ENCODE data around the gene IPO8. TPM values are rescaled to one million over a fixed set of nuclear protein-coding genes. Genes with fewer than 3 reads are reported as not detected.

The IPO8 gene
- total and polyA plus RNA-seq, 2 donors = 28.2 to 63.0 TPM

GRCh38 chr12:30700216-30700900 lies 4.7 kb upstream of the IPO8 start:
- H3K4me1 ChIP-seq (ENCODE audit: insufficient read depth) = no peaks in the 10 kb centered on the region
- no peak for DNase-seq (ENCODE audit: extremely low spot score)
- WGBS = 61% methylated on average over 6 of the region's 6 CpGs
- no peak overlapping the region for H3K27ac ChIP-seq (ENCODE audit: low read depth)
- no peak overlapping the region for H3K4me3 ChIP-seq (ENCODE audit: low read depth, low read length)
- H3K36me3 ChIP-seq (ENCODE audit: insufficient read depth) = no peaks in the 10 kb centered on the region

GRCh38 chr12:30698346-30698745 lies 2.7 kb upstream of the IPO8 start:
- DNase-seq (ENCODE audit: extremely low spot score) = no peak
- no peak overlapping the region for H3K4me3 ChIP-seq (ENCODE audit: low read depth, low read length)
- no peaks in the 10 kb centered on the region for H3K4me1 ChIP-seq (ENCODE audit: insufficient read depth)
- no peaks in the 10 kb centered on the region for H3K36me3 ChIP-seq (ENCODE audit: insufficient read depth)
- 94% methylated on average over 12 of the region's 12 CpGs for WGBS
- no peak overlapping the region for H3K27ac ChIP-seq (ENCODE audit: low read depth)

GRCh38 chr12:30696943-30697342 lies 1.3 kb upstream of the IPO8 start:
- H3K36me3 ChIP-seq (ENCODE audit: insufficient read depth) = no peaks in the 10 kb centered on the region
- H3K4me1 ChIP-seq (ENCODE audit: insufficient read depth) = no peaks in the 10 kb centered on the region
- WGBS = 87% methylated on average over 7 of the region's 7 CpGs
- no peak for DNase-seq (ENCODE audit: extremely low spot score)
- H3K27ac ChIP-seq (ENCODE audit: low read depth) = no peak overlapping the region
- H3K4me3 ChIP-seq (ENCODE audit: low read depth, low read length) = no peak overlapping the region

GRCh38 chr12:30696486-30696885 lies 817 bp upstream of the IPO8 start:
- Histone ChIP-seq H3K4me1 (ENCODE audit: insufficient read depth) (no peaks in the 10 kb centered on the region), H3K36me3 (ENCODE audit: insufficient read depth) (no peaks in the 10 kb centered on the region), H3K4me3 (ENCODE audit: low read depth, low read length) (no peak overlapping the region), H3K27ac (ENCODE audit: low read depth) (no peak overlapping the region)
- DNase-seq (ENCODE audit: extremely low spot score) = no peak
- 85% methylated on average over 14 of the region's 14 CpGs for WGBS

GRCh38 chr12:30696103-30696408 lies 387 bp upstream of the IPO8 start:
- H3K27ac ChIP-seq (ENCODE audit: low read depth) = peak overlapping the region; percentile 66
- H3K4me3 ChIP-seq (ENCODE audit: low read depth, low read length) = peak overlapping the region; percentile 95
- no peak for DNase-seq (ENCODE audit: extremely low spot score)
- 13% methylated on average over 6 of the region's 6 CpGs for whole genome bisulfite sequencing
- H3K36me3 ChIP-seq (ENCODE audit: insufficient read depth) = no peaks in the 10 kb centered on the region
- no peaks in the 10 kb centered on the region for H3K4me1 ChIP-seq (ENCODE audit: insufficient read depth)

GRCh38 chr12:30694412-30695198 lies 1.1 kb downstream of the IPO8 start:
- Histone ChIP-seq H3K27ac (ENCODE audit: low read depth) (peak overlapping the region; percentile 83), H3K36me3 (ENCODE audit: insufficient read depth) (no peaks in the 10 kb centered on the region), H3K4me1 (ENCODE audit: insufficient read depth) (no peaks in the 10 kb centered on the region), H3K4me3 (ENCODE audit: low read depth, low read length) (peak overlapping the region; percentile 95)
- 6% methylated on average over 16 of the region's 16 CpGs for WGBS
- no peak for DNase-seq (ENCODE audit: extremely low spot score)

GRCh38 chr12:30692470-30692869 lies 3.2 kb downstream of the IPO8 start:
- 49% methylated on average over 5 of the region's 5 CpGs for WGBS
- no peak for DNase-seq (ENCODE audit: extremely low spot score)
- H3K4me3 ChIP-seq (ENCODE audit: low read depth, low read length) = no peak overlapping the region
- no peak overlapping the region for H3K27ac ChIP-seq (ENCODE audit: low read depth)
- no peaks in the 10 kb centered on the region for H3K36me3 ChIP-seq (ENCODE audit: insufficient read depth)
- H3K4me1 ChIP-seq (ENCODE audit: insufficient read depth) = no peaks in the 10 kb centered on the region

- Histone ChIP-seq H3K4me3 (ENCODE audit: low read depth, low read length) (no peak overlapping the region), H3K4me1 (ENCODE audit: insufficient read depth) (no peaks in the 10 kb centered on the region), H3K27ac (ENCODE audit: low read depth) (no peak overlapping the region), H3K36me3 (ENCODE audit: insufficient read depth) (no peaks in the 10 kb centered on the region)
- WGBS = 56% methylated on average over 4 of the region's 4 CpGs
- DNase-seq (ENCODE audit: extremely low spot score) = no peak
These were observed 4.4 kb downstream of the IPO8 start for GRCh38 chr12:30691122-30691879.

- H3K4me1 ChIP-seq (ENCODE audit: insufficient read depth) = no peaks in the 10 kb centered on the region
- WGBS = 87% methylated on average over 2 of the region's 2 CpGs
- DNase-seq (ENCODE audit: extremely low spot score) = no peak
These were observed 8.2 kb downstream of the IPO8 start for GRCh38 chr12:30687265-30687986.

GRCh38 chr12:30679241-30679640 lies 16.4 kb downstream of the IPO8 start:
- peaks cover 2% of the 10 kb centered on the region for H3K36me3 ChIP-seq (ENCODE audit: insufficient read depth)
- 92% methylated on average over 1 of the region's 1 CpG for WGBS
- no peaks in the 10 kb centered on the region for H3K4me1 ChIP-seq (ENCODE audit: insufficient read depth)

More at GRCh38 chr12:30687265-30687986, 8.2 kb downstream of the IPO8 start:
- Histone ChIP-seq H3K4me3 (ENCODE audit: low read depth, low read length) (no peak overlapping the region), H3K36me3 (ENCODE audit: insufficient read depth) (no peaks in the 10 kb centered on the region), H3K27ac (ENCODE audit: low read depth) (peak overlapping the region; percentile 38)

GRCh38 chr12:30678221-30678620 lies 17.4 kb downstream of the IPO8 start:
- DNase-seq (ENCODE audit: extremely low spot score) = no peak
- no peak overlapping the region for H3K27ac ChIP-seq (ENCODE audit: low read depth)
- H3K4me1 ChIP-seq (ENCODE audit: insufficient read depth) = no peaks in the 10 kb centered on the region
- peaks cover 2% of the 10 kb centered on the region for H3K36me3 ChIP-seq (ENCODE audit: insufficient read depth)
- no peak overlapping the region for H3K4me3 ChIP-seq (ENCODE audit: low read depth, low read length)
- whole genome bisulfite sequencing = 88% methylated on average over 1 of the region's 1 CpG

More at GRCh38 chr12:30679241-30679640, 16.4 kb downstream of the IPO8 start:
- no peak overlapping the region for H3K27ac ChIP-seq (ENCODE audit: low read depth)
- no peak overlapping the region for H3K4me3 ChIP-seq (ENCODE audit: low read depth, low read length)
- DNase-seq (ENCODE audit: extremely low spot score) = no peak

GRCh38 chr12:30661210-30661609 lies 34.5 kb downstream of the IPO8 start:
- 73% methylated on average over 4 of the region's 4 CpGs for WGBS
- no peaks in the 10 kb centered on the region for H3K4me1 ChIP-seq (ENCODE audit: insufficient read depth)
- no peak overlapping the region for H3K4me3 ChIP-seq (ENCODE audit: low read depth, low read length)
- DNase-seq (ENCODE audit: extremely low spot score) = no peak
- H3K36me3 ChIP-seq (ENCODE audit: insufficient read depth) = peaks cover 6% of the 10 kb centered on the region
- no peak overlapping the region for H3K27ac ChIP-seq (ENCODE audit: low read depth)

GRCh38 chr12:30652034-30652696 lies 43.5 kb downstream of the IPO8 start:
- no peaks in the 10 kb centered on the region for H3K36me3 ChIP-seq (ENCODE audit: insufficient read depth)
- DNase-seq (ENCODE audit: extremely low spot score) = no peak
- no peaks in the 10 kb centered on the region for H3K4me1 ChIP-seq (ENCODE audit: insufficient read depth)
- no peak overlapping the region for H3K27ac ChIP-seq (ENCODE audit: low read depth)
- 97% methylated on average over 1 of the region's 1 CpG for WGBS
- H3K4me3 ChIP-seq (ENCODE audit: low read depth, low read length) = no peak overlapping the region

Data from urinary bladder (tissue), 4 donors.